GM18858 (cell line): ENCODE results near the gene DNAJB6.
"Not testable (repeated sequence)": the region's sequence is repeated elsewhere in the genome, so short reads cannot be mapped to it uniquely, and the experiment has no call there.

Experiments
- ATAC-seq: cut with Tn5 transposase; IDR thresholded peaks from one replicate; pipeline ENCODE4 v1.9.1; 2021; ENCODE audit not compliant: unreplicated experiment

DNAJB6 gene

GRCh38 chr7:157320608-157320980 lies 16.2 kb upstream of the DNAJB6 start:
- no peak for ATAC-seq

GRCh38 chr7:157323401-157323800 lies 13.4 kb upstream of the DNAJB6 start:
- ATAC-seq, result no peak

DNA sequence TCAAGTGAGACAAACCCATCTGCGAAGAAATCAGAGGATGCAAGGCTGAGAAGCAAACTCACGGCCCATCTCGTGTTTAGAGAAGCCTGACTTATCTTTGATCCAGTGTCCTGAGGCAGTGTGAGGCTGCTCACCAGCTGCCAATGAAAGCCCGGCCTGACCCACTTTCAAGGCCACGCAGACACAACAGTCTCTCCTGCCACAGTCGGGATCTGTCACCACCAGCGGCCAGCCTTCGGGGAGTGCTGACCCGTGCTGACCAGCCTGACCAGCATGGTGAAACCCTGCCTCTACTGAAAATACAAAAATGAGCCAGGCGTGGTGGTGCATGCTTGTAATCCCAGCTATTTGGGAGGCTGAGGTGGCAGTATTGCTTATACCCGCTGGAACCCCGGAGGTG lies 7.4 kb upstream of the DNAJB6 start:
- ATAC-seq, result no peak

DNA sequence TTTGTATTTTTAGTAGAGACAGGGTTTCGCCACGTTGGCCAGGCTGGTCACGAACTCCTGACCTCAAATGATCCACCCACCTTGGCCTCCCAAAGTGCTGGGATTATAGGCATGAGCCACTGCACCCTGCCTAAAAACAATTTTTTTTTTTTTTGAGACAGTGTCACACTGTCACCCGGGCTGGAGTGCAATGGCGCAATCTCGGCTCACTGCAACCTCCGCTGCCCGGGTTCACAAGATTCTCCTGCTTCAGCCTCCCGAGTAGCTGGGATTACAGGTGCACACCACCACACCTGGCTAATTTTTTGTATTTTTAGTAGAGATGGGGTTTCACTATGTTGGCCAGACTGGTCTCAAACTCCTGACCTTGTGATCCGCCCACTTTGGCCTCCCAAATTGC lies 6.2 kb upstream of the DNAJB6 start:
- not testable (repeated sequence) for ATAC-seq

GRCh38 chr7:157331049-157331448 lies 5.8 kb upstream of the DNAJB6 start:
- ATAC-seq, result not testable (repeated sequence)

DNA sequence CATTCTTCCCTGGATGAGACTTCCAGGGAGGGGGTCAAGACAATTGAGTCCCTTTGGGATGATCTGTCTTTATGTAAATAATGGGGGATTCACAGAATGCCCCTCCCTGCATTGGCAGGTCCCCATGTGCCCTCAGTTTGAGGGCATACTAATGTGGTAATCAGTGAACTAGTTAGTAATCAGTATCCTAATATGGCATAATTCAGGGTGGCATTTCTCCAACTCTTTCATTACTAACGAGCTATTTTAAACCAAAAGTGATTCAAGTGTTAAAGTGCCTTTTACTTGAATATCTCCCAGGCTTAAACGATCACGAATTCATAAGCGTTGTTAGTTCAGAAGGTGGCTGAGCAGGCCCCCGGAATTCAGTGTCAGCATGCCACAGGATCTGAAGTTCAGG lies 1.6 kb upstream of the DNAJB6 start:
- no peak for ATAC-seq

DNA sequence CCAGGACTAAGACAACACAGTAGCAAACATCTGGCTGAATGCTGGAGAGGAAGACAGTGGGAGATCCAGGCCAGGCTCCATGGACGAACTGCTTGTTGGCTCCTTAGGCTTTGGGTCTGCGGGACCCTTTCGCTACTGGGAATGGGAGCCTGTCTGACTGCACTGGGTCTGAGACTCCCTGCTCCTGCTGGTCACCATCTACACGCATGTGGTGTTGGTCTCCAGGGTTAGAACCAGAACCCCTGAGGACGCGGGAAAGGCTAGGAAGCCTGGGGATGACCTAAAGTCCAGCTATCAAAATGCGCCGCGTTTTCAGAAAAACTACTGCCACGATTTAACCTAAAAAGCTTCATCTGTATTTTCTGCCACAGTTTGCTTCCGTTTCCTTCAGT lies 817 bp upstream of the DNAJB6 start:
- no peak for ATAC-seq

DNA sequence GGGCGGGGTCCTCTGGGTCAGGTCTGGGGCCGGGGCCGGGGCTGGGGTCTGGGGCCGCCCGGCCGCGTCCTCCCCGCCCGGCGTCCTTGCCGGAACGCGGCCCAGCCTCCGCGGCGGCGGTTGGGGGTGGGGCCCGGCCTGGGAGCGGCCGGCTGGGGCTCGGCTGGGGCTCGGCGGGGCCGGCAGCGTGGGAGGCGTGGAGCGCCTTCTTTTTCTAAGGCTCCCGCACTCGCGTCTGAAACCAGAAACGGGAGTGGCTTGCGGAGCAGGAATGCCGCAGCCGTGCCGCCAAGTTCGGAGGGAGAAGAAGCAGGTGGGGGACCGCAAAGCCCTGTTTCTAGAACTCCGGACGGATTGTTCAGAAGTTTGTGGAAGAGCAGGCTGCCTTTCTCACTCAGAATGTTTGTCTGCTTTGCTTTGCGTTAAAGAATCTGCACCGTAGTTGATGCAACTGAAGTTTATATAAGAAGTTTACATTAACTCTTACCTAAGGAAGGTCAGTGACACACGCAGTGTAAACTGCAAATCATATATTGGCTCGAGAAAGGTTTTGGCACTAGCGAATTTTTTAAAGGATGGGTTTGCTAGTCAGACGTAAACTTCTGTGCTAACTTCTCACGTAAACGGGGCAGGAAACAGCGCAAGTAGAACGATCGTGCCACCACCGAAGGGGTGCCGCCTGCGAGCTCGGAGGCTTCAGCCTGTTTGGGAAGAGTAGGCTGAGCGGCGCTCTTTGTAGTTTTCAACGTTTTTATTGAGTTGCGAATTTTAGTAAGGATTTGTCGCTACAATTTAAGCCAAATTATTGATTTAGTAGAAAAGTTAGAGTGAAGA lies 729 bp downstream of the DNAJB6 start:
- peak; percentile 14 for ATAC-seq

GRCh38 chr7:157339777-157340677 lies 3.2 kb downstream of the DNAJB6 start:
- no peak for ATAC-seq

DNA sequence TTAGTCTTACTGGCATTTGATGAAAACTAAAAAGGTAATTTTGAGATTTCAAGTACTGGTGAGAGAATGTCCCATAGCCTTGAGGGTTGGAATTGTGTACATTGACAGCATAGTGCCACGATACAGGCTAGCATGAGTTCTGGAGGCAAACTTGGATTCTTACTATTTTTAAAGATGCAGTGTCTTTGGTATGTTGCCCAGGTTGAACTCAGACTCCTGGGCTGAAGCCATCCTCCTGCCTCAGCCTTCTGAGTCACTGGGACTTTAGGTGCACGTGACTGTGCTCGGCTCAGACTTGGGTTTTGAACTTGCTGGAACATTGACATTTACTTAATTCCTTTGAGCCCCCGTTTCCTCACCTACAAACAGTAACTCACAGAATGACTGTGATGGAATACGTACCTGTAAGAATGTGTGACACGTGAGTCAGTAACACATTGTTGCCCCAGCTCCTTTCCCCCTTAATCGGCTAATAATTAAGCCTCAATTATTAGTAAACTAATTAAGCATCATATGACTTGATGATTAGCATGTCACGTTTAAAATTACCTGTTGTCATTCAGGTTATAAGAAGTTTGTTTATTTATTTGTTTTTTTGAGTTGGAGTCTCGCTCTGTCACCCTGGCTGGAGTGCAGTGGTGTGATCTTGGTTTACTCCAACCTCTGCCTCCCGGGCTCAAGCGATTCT lies 10.6 kb downstream of the DNAJB6 start:
- no peak for ATAC-seq

- no peak for ATAC-seq
Measured at GRCh38 chr7:157348548-157348947, 11.7 kb downstream of the DNAJB6 start.

DNA sequence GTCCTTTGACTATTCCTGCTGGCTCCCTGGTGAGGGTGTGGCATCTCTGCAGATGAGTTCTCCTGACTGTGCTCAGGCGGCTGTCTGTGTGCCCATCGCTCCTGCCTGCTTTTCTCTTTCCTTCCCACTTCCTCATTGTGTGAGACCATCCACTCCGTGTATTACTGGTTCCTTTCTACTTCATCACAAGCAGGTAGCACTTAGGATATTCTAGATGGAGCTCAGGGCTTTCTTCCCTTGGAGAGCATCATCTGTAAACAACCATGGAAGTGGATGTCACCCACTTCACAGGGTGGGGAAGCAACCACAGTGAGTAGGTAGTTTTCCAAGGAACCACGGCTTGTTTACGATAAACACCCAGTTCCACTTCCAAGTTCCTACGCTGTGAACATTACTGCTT lies 15.7 kb downstream of the DNAJB6 start:
- ATAC-seq, result no peak

DNA sequence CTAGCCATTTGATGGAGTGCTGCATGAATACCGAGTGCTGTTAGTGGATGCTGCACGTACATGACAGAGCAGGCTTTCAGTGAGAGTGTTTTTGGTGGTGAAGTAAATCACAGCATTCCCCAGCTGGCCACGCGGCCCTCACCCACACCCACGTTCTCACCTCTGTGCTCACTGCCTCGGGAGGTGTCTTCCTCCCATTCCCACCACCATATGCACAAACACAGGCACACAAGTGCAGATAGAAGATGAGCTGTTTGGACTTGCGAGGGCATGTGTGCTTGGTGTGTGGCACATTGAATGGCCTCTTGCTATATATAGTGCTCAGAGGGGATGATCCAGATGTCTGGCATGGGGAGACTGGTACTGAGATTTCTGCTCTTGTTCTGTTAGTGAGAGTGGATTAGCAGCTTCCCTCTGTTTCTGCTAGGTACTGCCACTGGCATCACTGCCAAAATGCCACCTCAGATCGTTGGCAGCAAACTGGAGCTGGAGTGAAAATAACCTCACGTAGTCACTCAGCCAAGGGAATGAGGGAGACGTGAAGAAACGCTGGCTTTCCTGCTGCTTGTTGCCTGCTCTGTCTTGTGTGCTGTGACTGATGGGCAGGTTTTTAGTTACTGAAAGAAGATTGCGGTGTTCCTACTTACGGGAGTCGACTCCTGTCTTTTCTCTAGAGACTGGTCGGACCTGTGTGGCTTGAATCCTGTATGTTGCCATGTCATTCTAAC lies 19.1 kb downstream of the DNAJB6 start:
- no peak for ATAC-seq

- peak; percentile 95 for ATAC-seq
Measured at GRCh38 chr7:157357129-157358040, 20.6 kb downstream of the DNAJB6 start.

DNA sequence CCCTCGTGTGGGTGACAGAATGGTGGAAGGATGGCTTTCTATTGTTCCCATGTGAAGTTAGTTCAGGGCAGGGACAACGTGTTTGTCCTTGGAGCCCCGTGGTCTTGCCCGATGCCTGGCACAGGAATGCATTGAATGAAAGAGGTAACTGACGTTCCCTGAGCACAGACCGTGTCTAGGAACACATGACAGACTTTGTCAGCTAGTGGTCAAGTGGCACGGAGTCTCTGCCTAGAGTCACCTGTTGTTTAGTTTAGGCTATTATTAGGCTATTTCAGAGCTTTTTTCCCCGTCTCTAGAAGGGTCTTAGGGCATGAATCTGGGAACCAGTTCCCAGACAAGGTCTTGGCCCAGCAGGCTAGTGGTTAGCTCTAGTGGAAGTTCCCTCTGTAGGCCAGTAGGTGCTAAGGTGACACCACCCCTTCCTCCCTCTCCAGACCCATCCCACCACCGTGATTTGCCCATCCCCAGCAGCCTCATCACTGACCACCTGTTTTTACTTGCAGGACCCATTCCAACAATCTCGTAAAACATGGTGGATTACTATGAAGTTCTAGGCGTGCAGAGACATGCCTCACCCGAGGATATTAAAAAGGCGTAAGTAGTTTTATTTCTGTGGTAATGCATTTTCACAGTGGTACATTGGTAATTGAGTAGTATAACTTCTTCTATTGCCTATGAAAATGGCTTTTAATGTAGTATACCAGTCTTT lies 21.4 kb downstream of the DNAJB6 start:
- no peak for ATAC-seq

- no peak for ATAC-seq
Measured at GRCh38 chr7:157358753-157359096, 21.9 kb downstream of the DNAJB6 start.

- ATAC-seq, result no peak
Measured at GRCh38 chr7:157359581-157359980, 22.8 kb downstream of the DNAJB6 start.

GRCh38 chr7:157360483-157361025 lies 23.8 kb downstream of the DNAJB6 start:
- ATAC-seq, result no peak

DNA sequence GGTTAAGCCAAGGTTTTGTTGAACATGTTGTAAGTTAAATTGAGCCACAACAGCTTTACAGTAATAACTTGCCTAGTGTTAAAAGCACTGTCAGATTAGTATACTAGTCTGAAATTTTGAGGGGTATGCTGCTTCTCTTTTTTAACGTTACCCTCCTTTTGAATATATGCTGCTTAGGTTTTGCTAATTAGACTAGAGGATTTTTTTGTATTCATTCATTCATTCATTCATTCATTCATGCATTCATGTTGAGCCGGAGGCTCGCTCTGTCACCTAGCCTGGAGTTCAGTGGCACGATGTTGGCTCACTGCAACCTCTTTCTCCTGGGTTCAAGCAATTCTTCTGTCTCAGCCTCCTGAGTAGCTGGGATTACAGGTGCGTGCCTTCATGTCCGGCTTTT lies 24.7 kb downstream of the DNAJB6 start:
- ATAC-seq, result no peak
